Spleen (tissue), 11 donors: ENCODE data around the gene CLDND1. TPM values are rescaled to one million over a fixed set of nuclear protein-coding genes. Genes with fewer than 3 reads are reported as not detected.
A peak's percentile ranks its signal among the peaks of the same experiment; 100 is the strongest.

ENCODE experiments used
- DNase-seq: peaks from one replicate; pipeline ENCODE4 v3.0.0-alpha.2; 2020
- H3K27ac ChIP-seq, 8 donors: fragments of 200-600 bp; sonication (generic) in 7 of 8; 1 replicate in 4 of 8; 2 replicates in 4 of 8; pipeline versions ENCODE4 v1.5.0 to v1.8.0; 2016 to 2021; ENCODE audit warnings: inconsistent platforms in 4 of 8, mild to moderate bottlenecking in 4 of 8, moderate library complexity in 1 of 8
- H3K27me3 ChIP-seq, 7 donors: fragments of 200-600 bp; sonication (generic) in 6 of 7; replicated peaks in 1 of 7; 1 replicate in 4 of 7; 2 replicates in 3 of 7; pipeline versions ENCODE4 v1.5.0 to v1.8.0; 2016 to 2021; ENCODE audit warnings: inconsistent platforms in 3 of 7, mild to moderate bottlenecking in 1 of 7
- H3K36me3 ChIP-seq, 6 donors: fragments of 200-600 bp; sonication (generic) in 5 of 6; 1 replicate in 4 of 6; 2 replicates in 2 of 6; pipeline versions ENCODE4 v1.5.0 to v1.8.0; 2016 to 2021; ENCODE audit warnings: inconsistent platforms in 2 of 6
- H3K4me1 ChIP-seq, 6 donors: fragments of 200-600 bp; sonication (generic) in 5 of 6; 1 replicate in 3 of 6; 2 replicates in 3 of 6; pipeline versions ENCODE4 v1.5.0 to v1.8.0; 2016 to 2021; ENCODE audit warnings: inconsistent platforms in 3 of 6
- H3K4me3 ChIP-seq, 8 donors: fragments of 200-600 bp; sonication (generic) in 7 of 8; 1 replicate in 4 of 8; 2 replicates in 4 of 8; pipeline versions ENCODE4 v1.5.0 to v1.8.0; 2016 to 2021; ENCODE audit warnings: inconsistent platforms in 4 of 8, mild to moderate bottlenecking in 4 of 8, moderate library complexity in 2 of 8
- H3K9me3 ChIP-seq, 8 donors: fragments of 200-600 bp; sonication (generic) in 7 of 8; 1 replicate in 4 of 8; 2 replicates in 4 of 8; pipeline versions ENCODE4 v1.5.0 to v1.8.0; 2016 to 2021; ENCODE audit warnings: inconsistent platforms in 4 of 8
- POLR2A ChIP-seq, 3 donors: fragments of 450-650 bp; IDR thresholded peaks; one replicate each; pipeline ENCODE4 v1.5.1; 2017; ENCODE audit warnings: antibody characterized with exemption in 3 of 3, mild to moderate bottlenecking in 1 of 3
- POLR2AphosphoS5 ChIP-seq, 3 donors: sonication (generic); formaldehyde crosslinking; IDR thresholded peaks; one replicate each; pipeline ENCODE4 v1.5.1; 2017; ENCODE audit warnings: antibody characterized with exemption in 3 of 3
- WGBS, 5 donors: extraction: QIAGEN DNeasy Blood & Tissue Kit in 3 of 5; methylation state at CpG; one replicate each; pipeline versions ENCODE4 v1.1.5 to v1.1.7; 2013 to 2018; 5-methylcytosine and 5-hydroxymethylcytosine counted together
- intact Hi-C: fragments of 100-400 bp; cut with DNase I; formaldehyde crosslinking; loops from one replicate; pipeline ENCODE4 v1.15.0; 2023; ENCODE audit warnings: low total_unique reads
- polyA plus RNA-seq, 3 donors: library from polyadenylated mRNA; stranded (reverse); fragments of 200-250 nt; gene quantifications; one replicate each; pipeline ENCODE4 v1.2.1, GENCODE V29; 2013
- total RNA-seq, 7 donors: library from RNA; depleted of rRNA in 3 of 7; stranded (reverse); fragments of >200 nt in 3 of 7; fragmentation: NEBNext Ultra II Directional in 4 of 7; extraction: Animal tissue kit (Norgen Biotek cat#: 25700) in 4 of 7; gene quantifications; one replicate each; pipeline versions ENCODE4 v1.1.0 to v1.2.1, GENCODE V29; 2016 to 2021
- TF ChIP-seq, protein P1 (sequence below), 11 experiments: fragments of 200-600 bp in 7 of 11; fragments of 450-650 bp in 4 of 11; sonication (generic) in 4 of 11; IDR thresholded peaks in 8 of 11; conservative IDR thresholded peaks in 3 of 11; 1 replicate in 7 of 11; 2 replicates in 4 of 11; pipeline versions ENCODE4 v1.4.0 to v1.8.0; 2016 to 2021; ENCODE audit warnings: antibody characterized with exemption in 11 of 11, inconsistent platforms in 4 of 11, mild to moderate bottlenecking in 1 of 11
- donor health status: healthy with polysubstance abuse.
- donor health status: DM: no; HTN: no; CAD: no; lungs with moderate emphysema.
- donor health status: DM: no; HTN: no; CAD: no.
- donor health status: Bipolar disorder and iron deficiency.
- donor health status: healthy.
- donor health status: DM: no; HTN: no; CAD: no.
- donor health status: DM: yes; HTN: yes; CAD: no.

CLDND1 gene
- total and polyA plus RNA-seq, 10 donors, result 26.1 to 174 (median 95.6) TPM

- Histone ChIP-seq H3K27me3 (no peaks in the 10 kb centered on the region), H3K9me3 (no peaks in the 10 kb centered on the region), H3K4me3 (no peak overlapping the region), H3K4me1 (peaks cover 0 to 47% (median 19%) of the 10 kb centered on the region in 6 donors), H3K36me3 (no peaks in the 10 kb centered on the region), H3K27ac (peak overlapping the region in 4 of 8 donors; percentile 20 to 81 (median 58))
- intact Hi-C loops, result no loop called here
- DNase-seq, result no peak
- TF ChIP-seq POLR2AphosphoS5 (IDR thresholded peaks at IDR 0.05) (no peak), POLR2A (IDR thresholded peaks at IDR 0.05) (no peak)
- TF ChIP-seq, protein P1, sequence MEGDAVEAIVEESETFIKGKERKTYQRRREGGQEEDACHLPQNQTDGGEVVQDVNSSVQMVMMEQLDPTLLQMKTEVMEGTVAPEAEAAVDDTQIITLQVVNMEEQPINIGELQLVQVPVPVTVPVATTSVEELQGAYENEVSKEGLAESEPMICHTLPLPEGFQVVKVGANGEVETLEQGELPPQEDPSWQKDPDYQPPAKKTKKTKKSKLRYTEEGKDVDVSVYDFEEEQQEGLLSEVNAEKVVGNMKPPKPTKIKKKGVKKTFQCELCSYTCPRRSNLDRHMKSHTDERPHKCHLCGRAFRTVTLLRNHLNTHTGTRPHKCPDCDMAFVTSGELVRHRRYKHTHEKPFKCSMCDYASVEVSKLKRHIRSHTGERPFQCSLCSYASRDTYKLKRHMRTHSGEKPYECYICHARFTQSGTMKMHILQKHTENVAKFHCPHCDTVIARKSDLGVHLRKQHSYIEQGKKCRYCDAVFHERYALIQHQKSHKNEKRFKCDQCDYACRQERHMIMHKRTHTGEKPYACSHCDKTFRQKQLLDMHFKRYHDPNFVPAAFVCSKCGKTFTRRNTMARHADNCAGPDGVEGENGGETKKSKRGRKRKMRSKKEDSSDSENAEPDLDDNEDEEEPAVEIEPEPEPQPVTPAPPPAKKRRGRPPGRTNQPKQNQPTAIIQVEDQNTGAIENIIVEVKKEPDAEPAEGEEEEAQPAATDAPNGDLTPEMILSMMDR (IDR thresholded peaks at IDR 0.05 in 8 of 11, conservative IDR thresholded peaks at IDR 0.05 in 3 of 11), result no peak
- WGBS, 5 donors, result 74 to 86% (median 81%) methylated on average over 6 of the region's 6 CpGs
These were observed 43.1 kb upstream of the CLDND1 start for GRCh38 chr3:98565843-98566242.

DNA sequence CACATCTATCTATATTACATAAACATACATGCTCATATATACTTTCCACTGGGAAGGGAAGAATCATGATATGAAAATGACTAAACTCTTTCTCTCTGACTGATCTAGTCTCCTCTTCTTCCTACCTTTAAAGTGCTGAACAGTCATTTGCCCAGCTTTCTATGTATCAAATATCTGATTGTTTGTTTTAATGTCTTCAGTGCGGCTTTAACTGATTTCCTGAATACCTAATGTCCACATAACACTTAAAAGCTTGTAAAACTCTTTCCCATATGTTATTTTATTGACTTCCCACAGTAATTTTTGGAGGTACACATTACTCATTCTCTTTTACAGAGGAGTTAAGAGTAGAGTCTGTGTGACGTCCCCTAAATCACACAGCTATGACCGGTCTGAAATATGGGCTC lies 42.5 kb upstream of the CLDND1 start:
- H3K4me3 ChIP-seq, result no peak overlapping the region
- intact Hi-C loops, result no loop called here
- no peaks in the 10 kb centered on the region for H3K36me3 ChIP-seq
- no peaks in the 10 kb centered on the region for H3K27me3 ChIP-seq
- DNase-seq, result no peak
- H3K9me3 ChIP-seq, result no peaks in the 10 kb centered on the region
- TF ChIP-seq POLR2AphosphoS5 (IDR thresholded peaks at IDR 0.05) (no peak), POLR2A (IDR thresholded peaks at IDR 0.05) (no peak)
- TF ChIP-seq, protein P1 (IDR thresholded peaks at IDR 0.05 in 8 of 11, conservative IDR thresholded peaks at IDR 0.05 in 3 of 11), result no peak
- H3K4me1 ChIP-seq, result peaks cover 0 to 47% (median 19%) of the 10 kb centered on the region in 6 donors
- 47 to 79% (median 53%) methylated on average over 3 of the region's 3 CpGs for WGBS, 5 donors
- peak overlapping the region in 7 of 8 donors; percentile 14 to 81 (median 46) for H3K27ac ChIP-seq

GRCh38 chr3:98564282-98565005 lies 41.7 kb upstream of the CLDND1 start:
- Histone ChIP-seq H3K27me3 (no peaks in the 10 kb centered on the region), H3K4me1 (peaks cover 0 to 47% (median 19%) of the 10 kb centered on the region in 6 donors), H3K9me3 (no peaks in the 10 kb centered on the region), H3K36me3 (no peaks in the 10 kb centered on the region), H3K27ac (peak overlapping the region in 6 of 8 donors; percentile 22 to 81 (median 60)), H3K4me3 (no peak overlapping the region)
- no peak for DNase-seq
- 44 to 70% (median 64%) methylated on average over 7 of the region's 7 CpGs for WGBS, 5 donors
- intact Hi-C loops, result no loop called here
- TF ChIP-seq, protein P1 (IDR thresholded peaks at IDR 0.05 in 8 of 11, conservative IDR thresholded peaks at IDR 0.05 in 3 of 11), result no peak
- TF ChIP-seq POLR2A (IDR thresholded peaks at IDR 0.05), result no peak
- TF ChIP-seq POLR2AphosphoS5 (IDR thresholded peaks at IDR 0.05), result no peak

- Histone ChIP-seq H3K36me3 (no peaks in the 10 kb centered on the region), H3K27ac (peak overlapping the region in 6 of 8 donors; percentile 28 to 81 (median 60)), H3K4me3 (no peak overlapping the region), H3K4me1 (peaks cover 0 to 47% (median 19%) of the 10 kb centered on the region in 6 donors), H3K9me3 (no peaks in the 10 kb centered on the region), H3K27me3 (no peaks in the 10 kb centered on the region)
- TF ChIP-seq, protein P1 (IDR thresholded peaks at IDR 0.05 in 8 of 11, conservative IDR thresholded peaks at IDR 0.05 in 3 of 11), result no peak
- TF ChIP-seq POLR2A (IDR thresholded peaks at IDR 0.05), result no peak
- no peak for TF ChIP-seq POLR2AphosphoS5 (IDR thresholded peaks at IDR 0.05)
- no peak for DNase-seq
- intact Hi-C loops, result no loop called here
- 48 to 68% (median 60%) methylated on average over 4 of the region's 4 CpGs for WGBS, 5 donors
These were observed 41.1 kb upstream of the CLDND1 start for GRCh38 chr3:98563661-98564281.
